C1 segment of cervical spinal cord (tissue), 14 donors: Measurements from ENCODE around the gene TBCB.
"Not testable (repeated sequence)": the region's sequence is repeated elsewhere in the genome, so short reads cannot be mapped to it uniquely, and the experiment has no call there.

Experiments
- DNase-seq, 14 donors: peaks; one replicate each; lab custom pipeline; 2025; lab: John Stamatoyannopoulos, UW

The TBCB gene

GRCh38 chr19:36101550-36102327 lies 13.5 kb upstream of the TBCB start:
- DNase-seq: no peak

- DNase-seq: no peak
These were observed 12.1 kb upstream of the TBCB start for GRCh38 chr19:36103040-36103626.

- DNase-seq: no peak
These were observed 11.3 kb upstream of the TBCB start for GRCh38 chr19:36103842-36104552.

GRCh38 chr19:36106441-36106840 lies 8.8 kb upstream of the TBCB start:
- peak in 1 of 14 donors; percentile 8 for DNase-seq

DNA sequence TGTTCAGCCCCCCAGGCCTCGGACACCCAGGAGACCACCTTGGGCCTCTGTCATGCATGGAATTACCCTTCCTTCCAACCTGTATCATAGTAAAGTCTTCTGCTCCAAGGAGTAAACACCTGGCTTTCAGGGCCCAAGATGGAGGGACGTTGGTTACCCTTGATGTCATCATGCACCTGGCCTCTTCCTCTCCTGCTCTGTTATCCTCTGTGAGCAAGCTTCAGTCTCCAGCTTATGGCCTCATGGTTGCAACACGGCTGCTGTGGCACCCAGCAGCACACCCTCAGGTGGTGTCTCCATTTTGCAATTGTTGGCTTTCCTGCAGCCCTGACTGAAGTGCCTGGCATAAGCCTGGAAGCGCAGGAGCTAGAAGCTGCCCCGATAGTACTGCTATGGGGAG lies 8.3 kb upstream of the TBCB start:
- DNase-seq: no peak

- DNase-seq: no peak
These were observed 6.6 kb upstream of the TBCB start for GRCh38 chr19:36108684-36109083.

- DNase-seq: no peak
These were observed 4.6 kb upstream of the TBCB start, which contains the start of gene OVOL3 for GRCh38 chr19:36110487-36111199. Gene OVOL3, plus strand, starts transcription at chr19:36111143. Its CDS starts 60 bp downstream, at chr19:36111203.

DNA sequence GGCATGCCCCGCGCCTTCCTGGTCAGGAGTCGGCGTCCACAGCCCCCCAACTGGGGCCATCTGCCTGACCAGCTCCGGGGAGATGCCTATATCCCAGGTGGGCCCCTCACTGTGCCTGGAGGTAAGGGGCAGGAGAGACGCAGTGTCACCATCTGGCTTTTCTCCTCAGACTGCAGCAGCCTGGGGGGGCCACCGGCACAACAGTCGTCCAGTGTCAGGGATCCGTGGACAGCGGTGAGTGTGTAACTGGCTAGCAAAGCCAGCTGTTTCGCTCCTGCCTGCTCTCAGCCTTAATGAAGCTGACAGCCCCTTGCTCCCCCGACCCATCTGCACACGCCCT lies 4.1 kb upstream of the TBCB start:
- DNase-seq: no peak

GRCh38 chr19:36112678-36113077 lies 2.6 kb upstream of the TBCB start:
- DNase-seq: no peak

- no peak for DNase-seq
These were observed 1.8 kb upstream of the TBCB start for GRCh38 chr19:36113425-36113824.

DNA sequence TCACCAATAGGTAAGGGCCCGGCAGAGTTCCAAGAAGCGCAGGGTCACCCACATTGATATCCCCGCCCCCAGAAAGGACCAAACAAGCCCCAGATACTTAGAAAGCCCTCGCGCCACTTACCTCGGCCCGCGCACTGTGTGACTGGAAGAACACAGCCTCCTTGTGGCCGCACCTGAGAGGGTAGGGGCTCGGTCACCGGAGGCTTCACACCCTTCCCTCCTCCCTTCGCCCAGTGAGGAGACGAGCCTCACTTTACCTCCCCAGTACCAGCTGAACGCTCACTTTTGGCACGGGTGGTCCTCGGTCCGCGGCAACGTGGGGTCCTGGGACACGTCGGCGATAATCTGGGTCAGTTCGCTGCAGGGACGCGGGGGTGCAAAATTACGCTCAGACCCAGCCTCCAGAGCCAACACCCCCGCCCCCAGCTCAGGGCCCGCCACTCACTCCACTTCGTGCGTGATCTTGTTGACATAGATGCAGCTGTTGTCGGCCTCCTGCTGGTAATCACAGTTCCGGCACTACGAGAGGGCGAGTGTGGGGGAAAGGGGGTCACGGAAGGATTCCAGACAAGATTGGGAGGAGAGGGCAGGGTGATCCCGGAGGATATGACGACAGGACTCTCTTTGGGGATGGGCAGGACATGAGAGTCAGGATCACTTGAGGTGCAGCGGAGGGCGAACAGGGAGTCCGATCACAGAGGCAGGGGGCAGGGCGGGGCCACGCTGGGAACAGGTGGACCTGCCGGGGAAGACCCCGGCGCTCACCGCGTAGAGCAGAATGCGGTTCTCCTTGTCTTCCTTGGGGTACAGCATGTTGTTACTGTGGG lies 1.2 kb upstream of the TBCB start:
- DNase-seq: peak in 5 of 14 donors; percentile 51 to 66 (median 63)

GRCh38 chr19:36114721-36115452 lies 381 bp upstream of the TBCB start, which contains the start of gene POLR2I:
Gene POLR2I, minus strand, starts transcription at chr19:36114875. Its CDS starts 19 bp downstream, at chr19:36114856.
- DNase-seq: peak; percentile 94 to 100 (median 99)

- DNase-seq: no peak
These were observed 1.0 kb downstream of the TBCB start for GRCh38 chr19:36116344-36116637.

DNA sequence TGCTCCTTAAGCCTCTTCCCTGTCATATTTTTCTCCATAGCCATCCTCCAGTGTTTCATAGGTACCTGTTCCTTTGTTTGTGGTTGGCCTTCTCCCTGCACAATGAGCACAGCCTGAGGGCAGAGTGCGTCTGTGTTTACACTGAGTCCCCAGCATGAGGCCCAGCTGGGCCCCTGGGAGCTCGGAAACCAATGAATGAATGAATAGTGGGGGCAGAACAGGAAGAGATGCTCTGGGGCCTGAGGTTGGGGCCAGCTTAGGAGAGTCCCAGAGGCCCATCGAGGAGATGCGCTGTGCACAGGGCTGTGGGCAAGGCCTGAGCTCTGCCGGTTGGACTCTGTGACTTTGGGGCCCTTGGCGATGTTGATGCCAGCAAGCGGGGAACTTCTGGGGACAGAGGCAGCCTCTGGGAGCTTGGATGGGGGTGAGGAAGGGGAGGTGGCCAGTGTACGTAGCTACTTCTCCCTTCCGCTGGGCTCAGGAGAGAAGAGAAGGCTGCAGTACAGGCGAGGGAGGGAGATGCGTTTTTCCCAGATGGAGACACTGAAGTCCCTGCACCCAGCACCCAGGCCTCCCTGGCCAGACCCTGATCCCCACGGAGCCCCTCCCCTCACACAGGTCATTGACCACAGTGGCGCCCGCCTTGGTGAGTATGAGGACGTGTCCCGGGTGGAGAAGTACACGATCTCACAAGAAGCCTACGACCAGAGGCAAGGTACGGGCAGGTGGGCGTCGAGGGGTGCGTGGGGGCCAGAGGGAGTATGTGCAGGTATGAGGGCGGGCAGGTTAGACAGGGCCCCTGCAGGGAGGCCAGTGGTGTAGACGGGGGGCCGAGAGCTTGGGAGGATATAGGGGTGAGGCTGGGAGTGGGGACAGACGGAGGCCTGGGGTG lies 5.1 kb downstream of the TBCB start:
- no peak for DNase-seq

DNA sequence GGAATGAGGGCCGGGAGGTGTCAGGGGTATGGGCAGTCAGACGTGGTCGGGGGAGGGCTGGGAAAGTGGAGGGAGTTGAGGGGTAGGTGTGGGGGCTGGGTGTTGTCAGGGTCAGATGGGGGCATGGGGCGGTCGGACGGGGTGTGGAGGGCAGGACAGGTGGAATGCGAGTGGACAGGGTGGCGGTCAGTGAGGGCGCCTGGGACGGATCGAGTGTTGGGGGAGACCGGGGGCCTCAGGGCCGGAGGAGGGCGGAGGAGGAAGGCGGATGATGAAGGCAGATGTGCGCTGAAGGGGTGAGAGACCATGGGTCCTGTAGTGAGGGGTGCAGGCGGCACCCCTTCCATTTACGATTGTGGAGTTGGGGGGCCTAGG lies 5.7 kb downstream of the TBCB start:
- DNase-seq: no peak

DNA sequence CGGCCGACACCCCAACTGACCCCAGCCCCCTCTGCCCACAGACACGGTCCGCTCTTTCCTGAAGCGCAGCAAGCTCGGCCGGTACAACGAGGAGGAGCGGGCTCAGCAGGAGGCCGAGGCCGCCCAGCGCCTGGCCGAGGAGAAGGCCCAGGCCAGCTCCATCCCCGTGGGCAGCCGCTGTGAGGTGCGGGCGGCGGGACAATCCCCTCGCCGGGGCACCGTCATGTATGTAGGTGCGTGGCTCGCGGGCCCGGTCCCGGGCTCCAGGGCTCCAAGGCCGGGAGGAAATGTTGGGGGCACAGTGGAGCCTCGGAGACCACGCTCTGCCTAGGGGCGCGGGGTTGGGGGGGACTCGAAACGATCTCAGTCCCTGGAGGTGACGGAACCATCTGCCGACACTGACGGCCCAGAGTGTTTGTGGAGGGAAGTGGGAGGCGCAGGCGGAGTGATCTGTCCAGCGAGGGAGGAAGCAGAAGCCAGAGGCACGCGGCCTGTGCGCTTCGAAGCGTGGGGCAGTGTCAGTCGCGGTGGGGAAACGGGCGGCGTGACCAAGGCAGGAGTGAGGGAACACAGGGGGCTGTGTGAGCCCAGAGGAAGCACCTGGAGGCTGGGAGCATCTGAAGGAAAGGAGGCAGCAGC lies 6.3 kb downstream of the TBCB start:
- no peak for DNase-seq

DNA sequence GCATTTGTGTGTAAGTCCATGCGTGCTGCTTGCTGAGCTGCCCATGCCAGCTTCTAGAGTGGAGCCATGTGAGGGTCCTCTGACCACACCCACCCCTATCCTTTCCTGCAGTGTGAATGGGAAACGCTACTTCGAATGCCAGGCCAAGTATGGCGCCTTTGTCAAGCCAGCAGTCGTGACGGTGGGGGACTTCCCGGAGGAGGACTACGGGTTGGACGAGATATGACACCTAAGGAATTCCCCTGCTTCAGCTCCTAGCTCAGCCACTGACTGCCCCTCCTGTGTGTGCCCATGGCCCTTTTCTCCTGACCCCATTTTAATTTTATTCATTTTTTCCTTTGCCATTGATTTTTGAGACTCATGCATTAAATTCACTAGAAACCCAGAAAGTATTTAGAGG lies 10.3 kb downstream of the TBCB start:
- DNase-seq: no peak

- DNase-seq: peak in 1 of 14 donors; percentile 42
These were observed 13.1 kb downstream of the TBCB start for GRCh38 chr19:36128392-36128736.

GRCh38 chr19:36131221-36131620 lies 16.0 kb downstream of the TBCB start:
- not testable (repeated sequence) for DNase-seq
